Stomach smooth muscle (tissue), 2 donors: ENCODE results near the gene NR4A1.

Source experiments
- H3K27ac ChIP-seq: one replicate; pipeline ENCODE4 v1.7.0; 2013; ENCODE audit warnings: mild to moderate bottlenecking, low read length, inconsistent platforms
- H3K27me3 ChIP-seq, 2 donors: one replicate each; pipeline ENCODE4 v1.7.0; 2013; ENCODE audit warnings: low read length in 2 of 2; ENCODE audit not compliant: insufficient read depth in 2 of 2, control insufficient read depth in 1 of 2
- H3K36me3 ChIP-seq, 2 donors: one replicate each; pipeline ENCODE4 v1.7.0; 2013; ENCODE audit warnings: low read length in 2 of 2; ENCODE audit not compliant: control insufficient read depth in 2 of 2, insufficient read depth in 2 of 2
- H3K4me1 ChIP-seq: one replicate; pipeline ENCODE4 v1.7.0; 2013; ENCODE audit warnings: low read length; ENCODE audit not compliant: control insufficient read depth, insufficient read depth
- H3K4me3 ChIP-seq, 2 donors: one replicate each; pipeline ENCODE4 v1.7.0; 2013; ENCODE audit warnings: low read length in 2 of 2
- H3K9ac ChIP-seq, 2 donors: one replicate each; pipeline ENCODE4 v1.7.0; 2013; ENCODE audit warnings: low read length in 2 of 2, mild to moderate bottlenecking in 1 of 2
- H3K9me3 ChIP-seq, 2 donors: one replicate each; pipeline ENCODE4 v1.7.0; 2013; ENCODE audit warnings: low read length in 2 of 2; ENCODE audit not compliant: control insufficient read depth in 2 of 2
- donor health status: healthy.
- donor health status: Pancreatic carcinoma.

The NR4A1 gene

GRCh38 chr12:52054231-52054832 lies 3.1 kb downstream of the NR4A1 start:
- Histone ChIP-seq H3K4me3 (peak overlapping the region; percentile 94 to 96), H3K27me3 (no peaks in the 10 kb centered on the region), H3K27ac (peak overlapping the region; percentile 95), H3K36me3 (peaks cover 39 to 40% of the 10 kb centered on the region in 2 donors), H3K9me3 (no peaks in the 10 kb centered on the region), H3K4me1 (peaks cover 48% of the 10 kb centered on the region), H3K9ac (no peak overlapping the region)

GRCh38 chr12:52054833-52055730 lies 3.8 kb downstream of the NR4A1 start:
- peaks cover 43% of the 10 kb centered on the region for H3K4me1 ChIP-seq
- peak overlapping the region in 1 of 2 donors; percentile 3 for H3K4me3 ChIP-seq
- peaks cover 39 to 43% of the 10 kb centered on the region in 2 donors for H3K36me3 ChIP-seq
- no peak overlapping the region for H3K9ac ChIP-seq
- H3K27ac ChIP-seq, result peak overlapping the region; percentile 95
- H3K27me3 ChIP-seq, result no peaks in the 10 kb centered on the region
- H3K9me3 ChIP-seq, result no peaks in the 10 kb centered on the region

GRCh38 chr12:52055731-52056711 lies 4.8 kb downstream of the NR4A1 start:
- Histone ChIP-seq H3K36me3 (peaks cover 39 to 43% of the 10 kb centered on the region in 2 donors), H3K27me3 (no peaks in the 10 kb centered on the region), H3K27ac (peak overlapping the region; percentile 95), H3K9me3 (no peaks in the 10 kb centered on the region), H3K4me3 (peak overlapping the region in 1 of 2 donors; percentile 8), H3K4me1 (peaks cover 35% of the 10 kb centered on the region), H3K9ac (no peak overlapping the region)

GRCh38 chr12:52056801-52057637 lies 5.8 kb downstream of the NR4A1 start:
- peak overlapping the region; percentile 46 for H3K27ac ChIP-seq
- H3K27me3 ChIP-seq, result no peaks in the 10 kb centered on the region
- H3K9ac ChIP-seq, result peak overlapping the region in 1 of 2 donors; percentile 42
- H3K4me3 ChIP-seq, result no peak overlapping the region
- H3K9me3 ChIP-seq, result no peaks in the 10 kb centered on the region
- H3K4me1 ChIP-seq, result peaks cover 36% of the 10 kb centered on the region
- peaks cover 39 to 43% of the 10 kb centered on the region in 2 donors for H3K36me3 ChIP-seq

- Histone ChIP-seq H3K4me1 (peaks cover 36% of the 10 kb centered on the region), H3K36me3 (peaks cover 38 to 43% of the 10 kb centered on the region in 2 donors), H3K27me3 (no peaks in the 10 kb centered on the region), H3K27ac (peak overlapping the region; percentile 37), H3K4me3 (no peak overlapping the region), H3K9me3 (no peaks in the 10 kb centered on the region), H3K9ac (no peak overlapping the region)
These were observed 6.7 kb downstream of the NR4A1 start for GRCh38 chr12:52057638-52058576.

- H3K27me3 ChIP-seq, result no peaks in the 10 kb centered on the region
- peaks cover 27% of the 10 kb centered on the region for H3K4me1 ChIP-seq
- H3K36me3 ChIP-seq, result peaks cover 37 to 43% of the 10 kb centered on the region in 2 donors
- H3K9me3 ChIP-seq, result no peaks in the 10 kb centered on the region
- H3K9ac ChIP-seq, result no peak overlapping the region
- H3K27ac ChIP-seq, result no peak overlapping the region
- no peak overlapping the region for H3K4me3 ChIP-seq
These were observed 7.6 kb downstream of the NR4A1 start for GRCh38 chr12:52058631-52059361.

GRCh38 chr12:52059582-52060497 lies 8.6 kb downstream of the NR4A1 start:
- H3K9me3 ChIP-seq, result no peaks in the 10 kb centered on the region
- peaks cover 24% of the 10 kb centered on the region for H3K4me1 ChIP-seq
- H3K27ac ChIP-seq, result no peak overlapping the region
- no peak overlapping the region for H3K4me3 ChIP-seq
- no peak overlapping the region for H3K9ac ChIP-seq
- H3K36me3 ChIP-seq, result peaks cover 28 to 33% of the 10 kb centered on the region in 2 donors
- H3K27me3 ChIP-seq, result no peaks in the 10 kb centered on the region

GRCh38 chr12:52060498-52061177 lies 9.4 kb downstream of the NR4A1 start:
- Histone ChIP-seq H3K9ac (no peak overlapping the region), H3K4me3 (no peak overlapping the region), H3K9me3 (no peaks in the 10 kb centered on the region), H3K36me3 (peaks cover 23 to 26% of the 10 kb centered on the region in 2 donors), H3K4me1 (peaks cover 19% of the 10 kb centered on the region), H3K27ac (no peak overlapping the region), H3K27me3 (no peaks in the 10 kb centered on the region)
